ENCODE data around the gene PCSK4.
"Not testable (repeated sequence)": the region's sequence is repeated elsewhere in the genome, so short reads cannot be mapped to it uniquely, and the experiment has no call there.

PCSK4 gene

DNA sequence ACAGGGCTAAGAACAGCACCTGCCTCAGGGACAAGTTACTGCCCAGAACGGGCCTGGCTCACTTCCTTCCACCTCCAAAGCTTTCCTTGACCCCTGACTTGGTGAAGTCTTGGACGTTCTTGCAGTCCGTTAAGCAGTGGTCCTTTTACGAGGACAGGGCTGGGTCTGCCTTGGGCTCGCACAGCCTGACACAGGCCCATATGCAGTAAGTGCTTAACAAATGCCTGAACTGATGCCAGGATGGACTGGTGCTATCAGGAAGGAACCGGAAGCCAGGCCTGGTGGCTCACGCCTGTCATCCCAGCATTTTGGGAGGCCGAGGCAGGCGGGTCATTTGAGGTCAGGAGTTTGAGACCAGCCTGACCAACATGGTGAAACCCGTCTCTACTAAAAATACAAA lies 31.9 kb upstream of the PCSK4 start:
- no peaks in the 10 kb centered on the region for H3K9me3 ChIP-seq (ENCODE audit: control insufficient read depth in 2 of 2, low read length in 2 of 2)
- no peak overlapping the region for H3K27ac ChIP-seq (ENCODE audit: low read length)
- no peak overlapping the region for H3K9ac ChIP-seq (ENCODE audit: low read length in 2 of 2)
- no peak overlapping the region for H3K4me3 ChIP-seq (ENCODE audit: low read length in 2 of 2)
- peaks cover 35% of the 10 kb centered on the region in 2 donors for H3K27me3 ChIP-seq (ENCODE audit: control insufficient read depth in 1 of 2, insufficient read depth in 2 of 2, low read length in 2 of 2)
- H3K36me3 ChIP-seq (ENCODE audit: control insufficient read depth in 2 of 2, insufficient read depth in 2 of 2, low read length in 2 of 2): no peaks in the 10 kb centered on the region
- peaks cover 9% of the 10 kb centered on the region for H3K4me1 ChIP-seq (ENCODE audit: control insufficient read depth, insufficient read depth, low read length)

DNA sequence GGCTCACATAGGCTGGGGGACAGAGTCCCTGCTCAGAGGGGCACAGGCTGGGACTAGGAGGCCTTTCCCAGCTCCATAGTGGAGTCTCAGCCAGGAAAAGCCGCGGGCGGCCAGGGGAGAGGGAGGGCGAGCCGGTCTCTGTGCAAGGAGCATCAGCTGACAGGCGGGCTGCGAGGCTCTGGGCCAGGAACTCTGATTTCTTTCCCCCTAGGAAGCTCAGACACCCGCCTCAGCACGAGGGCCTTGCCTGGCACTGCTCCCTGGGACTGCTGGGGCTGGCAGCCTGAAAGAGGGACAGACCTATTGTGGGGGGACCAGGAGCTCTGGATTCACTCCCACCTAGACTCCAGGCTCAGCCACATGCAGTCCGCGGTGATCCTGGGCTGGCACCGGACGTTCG lies 31.5 kb upstream of the PCSK4 start:
- no peak overlapping the region for H3K4me3 ChIP-seq (ENCODE audit: low read length in 2 of 2)

DNA sequence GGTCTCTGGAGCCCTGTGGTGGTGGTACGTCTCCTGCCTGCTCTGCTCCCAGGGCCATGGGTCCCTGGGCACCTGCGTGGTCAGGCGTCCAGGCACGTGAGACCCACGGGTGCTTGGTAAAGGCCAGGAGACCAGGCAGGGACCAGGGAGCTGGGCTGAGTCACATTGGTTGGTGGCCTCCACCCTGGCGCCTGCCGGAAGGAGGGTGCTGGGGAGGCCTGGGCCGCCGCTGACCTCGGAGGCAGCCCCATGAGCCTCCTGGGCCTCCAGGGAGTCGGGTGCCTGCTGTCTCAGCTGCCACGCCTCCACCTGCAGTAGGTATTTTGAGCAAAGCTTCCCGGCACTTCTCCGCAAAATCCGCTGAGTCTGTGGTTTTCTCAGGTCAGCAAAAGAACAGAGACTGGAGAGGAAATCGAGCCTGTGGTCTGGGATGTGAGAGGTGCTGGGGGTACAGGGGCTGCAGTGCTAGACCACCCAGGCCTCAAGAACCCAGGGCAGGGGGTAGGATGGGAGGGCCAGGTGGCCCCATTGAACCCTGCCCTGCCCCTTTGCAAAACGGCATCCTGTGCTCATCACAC lies 30.1 kb upstream of the PCSK4 start:
- H3K27me3 ChIP-seq (ENCODE audit: control insufficient read depth in 1 of 2, insufficient read depth in 2 of 2, low read length in 2 of 2): peaks cover 19 to 22% of the 10 kb centered on the region in 2 donors
- no peak overlapping the region for H3K4me3 ChIP-seq (ENCODE audit: low read length in 2 of 2)
- H3K9ac ChIP-seq (ENCODE audit: low read length in 2 of 2): no peak overlapping the region
- no peak overlapping the region for H3K27ac ChIP-seq (ENCODE audit: low read length)
- H3K9me3 ChIP-seq (ENCODE audit: control insufficient read depth in 2 of 2, low read length in 2 of 2): no peaks in the 10 kb centered on the region
- no peaks in the 10 kb centered on the region for H3K36me3 ChIP-seq (ENCODE audit: control insufficient read depth in 2 of 2, insufficient read depth in 2 of 2, low read length in 2 of 2)
- peaks cover 9% of the 10 kb centered on the region for H3K4me1 ChIP-seq (ENCODE audit: control insufficient read depth, insufficient read depth, low read length)

More for the DNA sequence above, 31.5 kb upstream of the PCSK4 start:
- Histone ChIP-seq H3K36me3 (ENCODE audit: control insufficient read depth in 2 of 2, insufficient read depth in 2 of 2, low read length in 2 of 2) (no peaks in the 10 kb centered on the region), H3K9ac (ENCODE audit: low read length in 2 of 2) (no peak overlapping the region), H3K9me3 (ENCODE audit: control insufficient read depth in 2 of 2, low read length in 2 of 2) (no peaks in the 10 kb centered on the region), H3K27me3 (ENCODE audit: control insufficient read depth in 1 of 2, insufficient read depth in 2 of 2, low read length in 2 of 2) (peaks cover 31 to 34% of the 10 kb centered on the region in 2 donors), H3K27ac (ENCODE audit: low read length) (no peak overlapping the region), H3K4me1 (ENCODE audit: control insufficient read depth, insufficient read depth, low read length) (peaks cover 9% of the 10 kb centered on the region)

DNA sequence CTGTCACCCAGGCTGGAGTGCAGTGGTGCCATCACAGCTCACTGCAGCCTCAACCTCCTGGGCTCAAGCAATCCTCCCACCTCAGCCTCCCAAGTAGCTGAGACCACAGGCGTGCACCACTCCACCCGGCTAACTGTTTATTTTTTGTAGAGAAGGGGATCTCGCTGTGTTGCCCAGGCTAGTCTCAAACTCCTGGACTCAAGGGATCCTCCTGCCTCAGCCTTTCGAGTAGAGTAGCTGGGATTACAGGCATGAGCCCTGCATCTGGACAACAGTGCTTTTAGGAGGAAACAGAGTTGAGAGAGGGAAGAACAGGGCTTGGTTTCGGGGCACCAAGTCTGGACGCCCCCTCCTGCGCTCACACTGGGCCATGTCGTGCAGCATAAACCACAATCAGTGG lies 29.7 kb upstream of the PCSK4 start:
- H3K4me1 ChIP-seq (ENCODE audit: control insufficient read depth, insufficient read depth, low read length); H3K27ac ChIP-seq (ENCODE audit: low read length); H3K4me3 ChIP-seq (ENCODE audit: low read length in 2 of 2); H3K9me3 ChIP-seq (ENCODE audit: control insufficient read depth in 2 of 2, low read length in 2 of 2); H3K36me3 ChIP-seq (ENCODE audit: control insufficient read depth in 2 of 2, insufficient read depth in 2 of 2, low read length in 2 of 2); H3K9ac ChIP-seq (ENCODE audit: low read length in 2 of 2): not testable (repeated sequence)
- peaks cover 15 to 21% of the 10 kb centered on the region in 2 donors for H3K27me3 ChIP-seq (ENCODE audit: control insufficient read depth in 1 of 2, insufficient read depth in 2 of 2, low read length in 2 of 2)

DNA sequence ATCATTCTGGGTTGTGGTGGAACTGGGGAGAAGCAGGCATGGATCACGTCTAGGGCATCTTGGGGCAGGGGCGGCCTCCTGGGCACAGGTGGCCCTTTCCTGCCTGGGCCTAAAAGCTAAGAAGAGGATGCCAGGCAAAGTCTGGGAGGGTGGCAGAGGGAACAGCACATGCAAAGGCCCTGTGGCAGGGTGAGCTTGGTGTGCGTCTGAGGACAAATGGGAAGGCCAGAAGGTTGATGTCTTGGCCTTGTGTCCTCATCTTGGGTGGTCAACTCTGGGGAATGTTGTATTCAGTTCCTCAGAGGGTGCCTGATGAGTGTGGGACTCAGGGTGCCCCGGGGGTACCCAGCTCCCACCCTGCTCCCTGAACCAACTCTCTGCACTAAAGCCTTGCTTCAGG lies 28.3 kb upstream of the PCSK4 start:
- Histone ChIP-seq H3K9ac (ENCODE audit: low read length in 2 of 2) (no peak overlapping the region), H3K27ac (ENCODE audit: low read length) (no peak overlapping the region), H3K4me3 (ENCODE audit: low read length in 2 of 2) (no peak overlapping the region), H3K36me3 (ENCODE audit: control insufficient read depth in 2 of 2, insufficient read depth in 2 of 2, low read length in 2 of 2) (no peaks in the 10 kb centered on the region), H3K27me3 (ENCODE audit: control insufficient read depth in 1 of 2, insufficient read depth in 2 of 2, low read length in 2 of 2) (peaks cover 16 to 21% of the 10 kb centered on the region in 2 donors), H3K9me3 (ENCODE audit: control insufficient read depth in 2 of 2, low read length in 2 of 2) (no peaks in the 10 kb centered on the region), H3K4me1 (ENCODE audit: control insufficient read depth, insufficient read depth, low read length) (peaks cover 5% of the 10 kb centered on the region)

DNA sequence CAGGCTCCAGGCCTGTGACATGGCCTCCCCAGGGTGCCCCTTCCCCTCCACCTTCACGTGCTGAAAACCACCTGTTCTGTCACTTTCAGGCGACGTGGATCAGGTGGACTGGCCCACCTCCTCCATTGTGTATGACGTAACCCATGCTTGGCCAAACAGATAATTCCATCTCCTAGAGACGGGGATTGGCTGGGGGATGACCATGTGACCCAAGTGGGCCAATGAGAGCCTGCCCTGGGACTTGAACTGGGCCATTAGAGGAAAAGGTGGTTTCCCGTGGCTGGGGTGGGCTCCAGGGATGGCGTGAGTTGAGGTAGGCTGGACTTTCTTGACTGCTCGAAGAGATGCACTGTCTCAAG lies 26.2 kb upstream of the PCSK4 start:
- Histone ChIP-seq H3K9ac (ENCODE audit: low read length in 2 of 2) (no peak overlapping the region), H3K36me3 (ENCODE audit: control insufficient read depth in 2 of 2, insufficient read depth in 2 of 2, low read length in 2 of 2) (no peaks in the 10 kb centered on the region), H3K9me3 (ENCODE audit: control insufficient read depth in 2 of 2, low read length in 2 of 2) (no peaks in the 10 kb centered on the region), H3K4me1 (ENCODE audit: control insufficient read depth, insufficient read depth, low read length) (peaks cover 8% of the 10 kb centered on the region), H3K27me3 (ENCODE audit: control insufficient read depth in 1 of 2, insufficient read depth in 2 of 2, low read length in 2 of 2) (peaks cover 22 to 28% of the 10 kb centered on the region in 2 donors), H3K4me3 (ENCODE audit: low read length in 2 of 2) (no peak overlapping the region), H3K27ac (ENCODE audit: low read length) (no peak overlapping the region)

DNA sequence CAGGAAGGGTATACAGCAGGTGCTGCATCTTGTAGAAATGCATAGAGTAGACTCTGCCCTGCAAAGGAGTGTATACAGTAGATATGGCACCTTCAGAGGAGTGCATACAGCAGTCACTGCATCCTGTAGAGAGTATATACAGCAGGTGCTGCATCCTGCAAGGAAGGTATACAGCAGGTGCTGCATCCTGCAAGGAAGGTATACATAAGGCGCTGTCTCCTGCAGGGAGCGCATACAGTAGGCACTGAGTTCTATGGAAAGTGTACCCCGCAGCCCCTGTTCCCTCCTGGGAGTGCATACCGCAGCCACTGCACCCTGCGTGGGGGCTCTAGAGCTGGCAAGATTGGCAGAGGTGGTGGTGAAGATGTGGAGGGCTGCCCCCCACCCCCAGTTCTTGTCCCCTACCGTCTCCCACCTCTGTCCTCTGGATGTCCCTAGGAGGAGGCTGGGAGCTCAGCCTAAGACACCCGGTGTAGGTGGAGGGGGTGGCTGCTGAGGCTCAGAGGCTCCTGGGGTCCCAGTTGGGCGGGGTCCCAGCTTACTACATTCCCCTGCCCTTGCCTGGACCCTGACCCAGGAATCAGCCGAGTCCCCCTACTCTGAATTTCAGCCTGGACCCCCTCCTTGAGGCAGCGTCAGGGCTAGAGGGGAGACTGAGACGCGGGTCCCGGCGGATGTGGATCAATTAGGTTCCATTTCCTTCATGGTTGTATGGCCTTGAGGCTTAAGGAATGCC lies 25.0 kb upstream of the PCSK4 start:
- Histone ChIP-seq H3K27me3 (ENCODE audit: control insufficient read depth in 1 of 2, insufficient read depth in 2 of 2, low read length in 2 of 2) (peaks cover 23 to 40% of the 10 kb centered on the region in 2 donors), H3K9me3 (ENCODE audit: control insufficient read depth in 2 of 2, low read length in 2 of 2) (no peaks in the 10 kb centered on the region), H3K36me3 (ENCODE audit: control insufficient read depth in 2 of 2, insufficient read depth in 2 of 2, low read length in 2 of 2) (no peaks in the 10 kb centered on the region), H3K4me3 (ENCODE audit: low read length in 2 of 2) (no peak overlapping the region), H3K9ac (ENCODE audit: low read length in 2 of 2) (no peak overlapping the region), H3K4me1 (ENCODE audit: control insufficient read depth, insufficient read depth, low read length) (peaks cover 8% of the 10 kb centered on the region), H3K27ac (ENCODE audit: low read length) (no peak overlapping the region)

DNA sequence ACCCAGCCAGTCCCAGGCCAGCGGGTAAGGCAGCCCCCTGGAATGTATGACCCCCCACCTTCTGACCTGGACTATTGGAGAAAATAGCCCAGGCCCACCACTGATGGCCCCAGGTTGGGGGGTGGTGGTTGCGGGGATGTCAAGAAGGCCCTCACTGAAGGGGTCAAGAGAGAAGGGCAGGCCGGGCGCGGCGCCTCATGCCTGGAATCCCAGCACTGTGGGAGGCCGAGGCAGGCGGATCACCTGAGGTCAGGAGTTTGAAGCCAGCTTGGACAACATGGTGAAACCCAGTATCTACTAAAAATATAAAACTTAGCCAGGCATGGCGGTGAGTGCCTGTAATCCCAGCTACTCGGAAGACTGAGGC lies 24.1 kb upstream of the PCSK4 start:
- H3K9me3 ChIP-seq (ENCODE audit: control insufficient read depth in 2 of 2, low read length in 2 of 2): no peaks in the 10 kb centered on the region
- peaks cover 8% of the 10 kb centered on the region for H3K4me1 ChIP-seq (ENCODE audit: control insufficient read depth, insufficient read depth, low read length)
- H3K27me3 ChIP-seq (ENCODE audit: control insufficient read depth in 1 of 2, insufficient read depth in 2 of 2, low read length in 2 of 2): peaks cover 28 to 43% of the 10 kb centered on the region in 2 donors
- no peak overlapping the region for H3K4me3 ChIP-seq (ENCODE audit: low read length in 2 of 2)
- no peak overlapping the region for H3K27ac ChIP-seq (ENCODE audit: low read length)
- H3K9ac ChIP-seq (ENCODE audit: low read length in 2 of 2): no peak overlapping the region
- no peaks in the 10 kb centered on the region for H3K36me3 ChIP-seq (ENCODE audit: control insufficient read depth in 2 of 2, insufficient read depth in 2 of 2, low read length in 2 of 2)

DNA sequence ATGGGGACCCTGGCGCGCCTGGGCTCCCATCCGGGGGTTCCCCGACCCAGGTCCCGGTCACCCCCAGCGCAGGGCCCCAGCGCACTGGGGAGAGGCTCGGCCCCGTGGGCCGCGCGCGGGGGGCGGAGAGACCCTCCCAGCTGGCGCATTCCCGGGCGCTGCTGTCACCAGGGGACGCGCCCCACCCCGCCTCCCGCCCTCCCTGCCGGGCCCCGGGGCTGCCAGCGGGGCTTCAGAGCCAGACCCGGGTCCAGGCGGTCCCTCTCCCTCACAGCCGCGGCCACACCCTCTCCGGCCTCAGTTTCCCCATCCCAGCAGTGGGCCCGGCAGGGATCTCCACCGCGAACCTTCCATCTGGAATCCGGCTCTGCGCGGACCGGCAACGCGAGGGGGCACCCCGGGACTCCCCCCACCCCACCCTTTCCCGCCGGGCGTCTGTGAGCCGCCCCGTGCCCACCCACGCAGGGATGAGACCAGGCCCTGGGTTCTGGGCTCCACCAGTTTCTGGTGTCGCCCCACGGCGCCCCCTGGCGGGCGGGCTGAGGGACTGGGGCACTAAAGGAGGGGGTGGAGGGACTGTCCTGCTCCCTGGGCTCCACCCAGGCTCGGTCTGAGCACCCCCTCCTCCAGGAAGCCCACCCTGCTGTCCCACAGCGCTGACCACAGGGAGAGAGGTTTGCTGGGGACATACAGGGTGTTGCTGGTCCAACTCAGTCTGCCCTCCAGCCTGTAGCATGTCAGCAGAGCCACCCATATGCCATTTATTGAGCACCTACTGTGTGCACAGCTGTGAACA lies 23.5 kb upstream of the PCSK4 start:
- H3K4me3 ChIP-seq (ENCODE audit: low read length in 2 of 2): peak overlapping the region in 1 of 2 donors; percentile 59
- H3K4me1 ChIP-seq (ENCODE audit: control insufficient read depth, insufficient read depth, low read length): peaks cover 8% of the 10 kb centered on the region
- no peaks in the 10 kb centered on the region for H3K36me3 ChIP-seq (ENCODE audit: control insufficient read depth in 2 of 2, insufficient read depth in 2 of 2, low read length in 2 of 2)
- no peak overlapping the region for H3K9ac ChIP-seq (ENCODE audit: low read length in 2 of 2)
- no peak overlapping the region for H3K27ac ChIP-seq (ENCODE audit: low read length)
- peaks cover 0 to 1% of the 10 kb centered on the region in 2 donors for H3K9me3 ChIP-seq (ENCODE audit: control insufficient read depth in 2 of 2, low read length in 2 of 2)
- H3K27me3 ChIP-seq (ENCODE audit: control insufficient read depth in 1 of 2, insufficient read depth in 2 of 2, low read length in 2 of 2): peaks cover 28 to 43% of the 10 kb centered on the region in 2 donors

DNA sequence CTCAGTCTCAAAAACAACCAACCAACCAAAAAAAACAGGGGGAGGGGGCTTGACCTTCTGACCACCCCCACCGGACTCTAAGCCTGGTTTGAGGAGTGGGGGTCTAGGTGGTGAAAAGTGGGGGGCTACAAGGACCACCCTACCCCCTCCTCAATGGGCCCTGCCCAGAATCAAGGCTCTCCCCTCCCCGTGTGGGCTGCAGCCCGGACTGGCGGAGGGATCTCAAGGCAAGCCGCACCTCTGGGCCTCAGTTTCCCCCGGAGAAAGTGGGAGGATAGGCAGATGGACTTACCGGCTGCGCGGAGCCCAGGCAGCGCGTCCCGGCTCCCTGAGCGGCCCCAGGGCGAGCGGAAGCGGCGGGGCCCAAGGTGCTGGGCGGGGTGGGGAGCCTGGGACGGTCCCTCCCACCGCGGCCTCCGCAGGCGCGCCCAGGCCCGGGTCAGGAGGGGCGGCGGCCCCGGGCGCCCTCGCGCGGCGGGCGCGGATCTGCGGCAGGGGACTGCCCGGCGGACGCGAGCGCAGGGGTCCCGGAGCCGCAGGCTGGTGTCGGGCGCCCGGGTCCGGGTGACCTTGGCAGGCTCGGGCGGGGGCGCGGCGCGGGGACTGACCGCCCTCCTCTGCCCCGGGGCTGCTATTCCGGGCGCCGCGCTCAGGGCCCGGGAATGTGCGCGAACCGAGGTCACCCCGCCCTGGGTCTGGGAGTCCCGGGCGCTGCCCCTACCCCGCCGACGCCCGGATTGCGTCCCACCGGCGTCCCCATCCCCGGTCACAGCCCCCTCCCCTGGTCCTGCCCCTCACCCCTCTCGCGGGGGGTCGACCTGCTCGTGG lies 22.7 kb upstream of the PCSK4 start, which contains the start of gene ADAMTSL5:
Gene ADAMTSL5, minus strand, starts transcription at position 349 of the 828 bp plus-strand sequence. CDS start 2,076 bp downstream, outside the sequence.
- Histone ChIP-seq H3K36me3 (ENCODE audit: control insufficient read depth in 2 of 2, insufficient read depth in 2 of 2, low read length in 2 of 2) (no peaks in the 10 kb centered on the region), H3K9ac (ENCODE audit: low read length in 2 of 2) (no peak within 1 kb of the TSS), H3K27ac (ENCODE audit: low read length) (no peak within 1 kb of the TSS), H3K27me3 (ENCODE audit: control insufficient read depth in 1 of 2, insufficient read depth in 2 of 2, low read length in 2 of 2) (peaks cover 25 to 44% of the 10 kb centered on the region in 2 donors), H3K9me3 (ENCODE audit: control insufficient read depth in 2 of 2, low read length in 2 of 2) (peaks cover 0 to 5% of the 10 kb centered on the region in 2 donors), H3K4me1 (ENCODE audit: control insufficient read depth, insufficient read depth, low read length) (peaks cover 7% of the 10 kb centered on the region), H3K4me3 (ENCODE audit: low read length in 2 of 2) (peak within 1 kb of the TSS in 1 of 2 donors; percentile 59)
